HG03378 (cell line): ENCODE measurements around the gene TRDN.

Experiments used
- ATAC-seq: cut with Tn5 transposase; IDR thresholded peaks from one replicate; pipeline ENCODE4 v1.9.1; 2021; ENCODE audit warnings: mild to moderate bottlenecking, moderate library complexity; ENCODE audit not compliant: unreplicated experiment

Gene TRDN

GRCh38 chr6:123636782-123637181 lies at the start of gene TRDN:
TRDN (minus strand) TSS chr6:123636950; CDS start chr6:123636775, 175 bp downstream.
- ATAC-seq: no peak

DNA sequence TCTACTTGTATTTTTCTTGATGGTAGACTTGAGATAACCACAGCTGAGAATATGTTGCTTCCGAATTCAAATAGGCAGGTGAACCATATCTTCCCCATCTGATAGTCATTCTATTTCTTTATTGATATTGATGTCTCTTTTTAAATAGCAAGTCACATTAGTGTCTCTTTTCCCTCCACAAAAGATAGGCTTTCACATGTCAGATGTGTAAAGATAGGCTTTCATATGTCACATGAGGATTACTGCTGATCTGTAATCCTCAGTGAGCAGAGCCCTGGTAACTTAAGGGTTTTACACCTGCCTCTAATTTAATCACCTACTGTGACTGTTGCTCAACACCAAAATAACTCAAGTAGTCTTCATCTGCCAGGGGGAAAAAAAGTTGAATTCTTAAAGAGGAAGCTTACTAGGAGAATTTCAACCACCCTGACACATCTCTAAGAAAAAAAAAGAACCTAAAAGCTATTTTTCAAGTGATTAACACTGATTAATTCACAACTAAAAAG lies 45.3 kb upstream of the TRDN start:
- no peak for ATAC-seq

- no peak for ATAC-seq
Observed at GRCh38 chr6:123677897-123678296, 41.1 kb upstream of the TRDN start.

DNA sequence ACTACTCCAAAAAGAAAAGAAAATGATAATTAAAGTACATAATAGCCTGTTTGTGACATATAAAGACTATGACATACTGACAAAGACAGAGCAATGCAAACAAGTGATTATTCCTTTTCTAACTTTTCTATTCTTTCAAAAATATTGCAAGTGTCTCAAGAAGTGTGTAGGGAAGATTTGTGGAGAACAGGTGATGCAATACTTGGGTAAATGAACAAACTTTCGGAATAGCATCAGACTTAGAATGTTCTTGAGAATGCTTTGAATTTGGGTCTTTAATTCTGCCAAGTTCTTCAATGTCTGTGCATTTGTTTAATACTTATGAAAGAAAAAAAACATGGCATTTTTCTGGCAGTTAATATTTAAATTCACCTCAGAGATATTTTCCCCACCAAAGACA lies 40.0 kb upstream of the TRDN start:
- ATAC-seq: no peak

GRCh38 chr6:123668965-123669591 lies 32.3 kb upstream of the TRDN start:
- ATAC-seq: no peak

DNA sequence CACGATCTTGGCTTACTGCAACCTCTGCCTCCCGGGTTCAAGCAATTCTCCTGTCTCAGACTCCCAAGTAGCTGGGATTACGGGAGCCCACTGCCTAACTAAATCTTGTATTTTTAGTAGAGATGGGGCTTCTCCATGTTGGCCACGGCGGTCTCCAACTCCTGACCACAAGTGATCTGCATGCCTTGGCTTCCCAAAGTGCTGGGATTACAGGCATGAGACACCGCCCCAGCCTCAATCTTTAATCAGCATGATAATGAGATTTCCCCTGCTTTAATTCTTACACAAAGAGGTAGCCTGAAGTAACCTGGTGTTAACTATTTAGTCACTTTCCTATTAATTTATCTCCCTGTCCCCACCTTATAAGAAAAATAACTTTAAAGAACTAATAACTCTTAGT lies 31.3 kb upstream of the TRDN start:
- ATAC-seq: no peak

DNA sequence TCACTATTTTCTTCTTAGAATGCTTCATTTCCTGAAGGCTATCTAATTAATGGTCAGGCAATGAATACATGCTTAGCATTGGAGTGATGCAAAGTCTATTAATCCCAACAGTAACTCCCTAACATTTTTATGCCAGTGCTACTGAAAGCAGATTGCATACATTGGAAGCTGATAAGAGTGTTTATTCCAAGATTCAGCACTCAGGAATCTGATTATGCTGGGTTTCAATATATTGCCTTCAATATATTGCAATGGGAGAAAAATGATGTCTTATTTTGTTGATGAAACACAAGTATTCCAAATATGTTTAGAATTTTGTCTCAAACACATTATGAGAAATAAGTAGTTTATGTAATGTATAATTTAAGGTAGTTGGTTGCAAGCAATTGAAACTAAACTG lies 26.7 kb upstream of the TRDN start:
- ATAC-seq: no peak

DNA sequence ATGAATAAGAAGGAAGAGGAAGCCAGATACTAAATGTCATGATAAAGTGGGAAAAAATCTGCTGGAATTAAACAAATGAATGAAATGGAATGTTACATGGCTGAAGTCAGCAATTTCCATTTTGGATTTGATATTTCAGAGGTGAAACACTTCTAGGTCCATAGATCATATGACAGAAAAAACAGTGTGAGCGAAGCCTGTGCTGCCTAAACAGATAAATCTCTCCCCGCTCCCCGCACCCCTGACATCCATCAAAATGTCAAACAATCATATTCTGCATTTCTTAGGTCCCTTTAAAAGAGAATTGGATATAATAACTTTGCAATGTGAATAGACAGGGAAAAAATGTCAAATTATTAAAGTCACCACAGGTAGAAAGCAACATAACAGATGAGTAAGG lies 26.0 kb upstream of the TRDN start:
- no peak for ATAC-seq

- ATAC-seq: no peak
Observed at GRCh38 chr6:123661105-123661891, 24.5 kb upstream of the TRDN start.

- ATAC-seq: no peak
Observed at GRCh38 chr6:123659960-123660748, 23.4 kb upstream of the TRDN start.

DNA sequence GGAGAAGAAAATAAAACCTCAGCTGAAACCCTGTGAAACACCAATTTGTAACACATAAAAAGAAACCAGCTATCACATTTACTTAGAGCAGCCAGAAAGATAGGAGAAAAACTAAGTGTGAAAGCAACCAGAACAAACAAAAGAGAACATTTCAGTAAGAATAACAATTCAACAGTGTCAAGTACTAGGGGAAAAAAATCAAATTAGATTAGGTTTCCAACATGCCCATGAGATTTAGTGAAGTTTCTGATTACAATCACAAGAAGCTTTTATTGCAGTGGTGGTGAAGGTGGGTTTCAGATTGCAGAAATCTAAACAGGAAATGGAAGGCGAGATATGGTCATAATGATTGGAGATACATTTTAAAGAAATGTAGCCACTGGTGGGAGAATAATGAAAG lies 22.1 kb upstream of the TRDN start:
- ATAC-seq: no peak

- peak; percentile 87 for ATAC-seq
Observed at GRCh38 chr6:123655521-123656306, 19.0 kb upstream of the TRDN start.

DNA sequence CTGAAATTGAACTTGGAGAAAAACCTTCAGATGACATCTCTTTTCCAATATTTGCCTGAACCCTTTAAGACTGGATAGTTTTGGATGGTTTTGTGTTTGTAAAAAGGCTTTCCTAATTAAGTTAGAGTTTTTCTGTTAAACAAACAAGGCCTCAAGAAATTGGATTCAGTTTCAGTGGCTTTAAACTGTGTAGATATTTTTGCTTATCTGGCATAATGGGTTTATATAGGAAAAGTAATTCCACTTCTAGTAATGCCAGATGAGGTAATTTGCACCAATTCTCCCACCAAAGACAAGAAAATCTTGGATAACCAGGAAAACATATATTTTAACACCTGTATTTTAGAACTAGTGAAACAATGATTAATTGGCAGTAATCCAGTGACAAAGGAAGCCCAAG lies 12.0 kb upstream of the TRDN start:
- ATAC-seq: no peak

- ATAC-seq: no peak
Observed at GRCh38 chr6:123648020-123648580, 11.3 kb upstream of the TRDN start.

GRCh38 chr6:123641497-123641896 lies 4.7 kb upstream of the TRDN start:
- ATAC-seq: no peak

DNA sequence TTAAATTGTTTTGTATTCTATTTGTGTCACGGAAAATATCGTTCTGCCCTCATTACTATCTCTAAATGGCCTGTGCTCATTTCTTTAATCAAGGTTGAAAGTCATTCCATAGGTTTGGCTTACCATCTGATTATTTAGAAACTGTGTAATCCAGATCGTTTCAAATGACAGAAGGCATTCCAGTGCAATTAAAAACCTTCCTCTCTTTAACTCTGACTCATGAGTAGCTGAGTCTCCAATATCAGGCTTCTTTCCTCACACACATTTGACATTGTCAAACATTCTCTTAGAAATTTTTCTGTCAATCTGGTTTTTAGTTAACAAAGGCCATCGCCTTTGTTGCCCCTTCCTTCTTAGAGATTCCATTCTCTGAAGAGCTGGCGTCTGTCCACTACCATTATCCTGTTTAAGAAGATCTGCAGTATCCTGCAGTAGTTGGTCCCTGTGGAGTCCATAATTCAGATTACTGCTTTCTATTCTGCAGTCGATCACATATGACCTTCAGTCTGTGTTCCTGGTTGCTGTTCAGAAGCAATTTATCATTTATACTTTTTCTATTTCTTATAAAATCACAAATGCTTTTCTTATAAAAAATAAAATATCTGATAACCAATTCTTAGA lies 3.9 kb upstream of the TRDN start:
- no peak for ATAC-seq

DNA sequence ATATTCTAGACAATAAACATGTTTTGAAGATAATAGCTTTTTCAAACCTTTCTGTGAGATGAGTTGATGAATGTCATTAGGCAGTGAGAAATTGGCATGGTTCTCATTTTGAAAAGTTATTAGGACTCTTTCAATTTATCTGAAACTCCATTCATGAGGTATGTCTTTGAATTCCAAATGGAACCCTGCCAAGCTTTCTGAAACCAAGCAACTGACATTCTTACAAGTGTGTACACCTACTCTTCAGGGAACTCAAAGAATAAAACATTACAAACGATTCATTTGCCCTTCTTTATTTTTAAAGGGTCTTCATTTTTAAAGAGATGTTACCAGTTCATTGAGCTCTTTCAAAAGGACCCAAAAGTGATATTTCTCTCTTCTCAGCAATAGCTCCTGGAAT lies 2.1 kb upstream of the TRDN start:
- ATAC-seq: no peak

- no peak for ATAC-seq
Observed at GRCh38 chr6:123636282-123636681, 468 bp downstream of the TRDN start.

DNA sequence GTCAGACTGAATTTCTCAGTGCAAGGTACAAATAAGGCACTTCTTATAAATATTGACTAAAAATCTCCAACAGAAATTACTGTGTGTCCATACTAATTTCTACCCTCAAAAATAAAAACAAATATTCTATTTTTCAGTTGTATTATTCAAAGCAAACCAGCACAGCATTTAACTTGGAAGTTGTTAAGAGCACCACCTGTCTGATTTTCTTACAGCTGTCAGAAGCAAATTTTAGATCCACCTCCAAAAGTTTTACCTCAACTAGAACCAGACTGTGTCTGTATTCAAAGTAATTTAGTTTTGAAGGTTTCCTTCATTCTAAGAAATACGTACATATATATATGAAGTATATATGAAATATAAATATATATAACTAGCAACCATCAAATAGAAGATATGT lies 1.2 kb downstream of the TRDN start:
- ATAC-seq: no peak

GRCh38 chr6:123635144-123635543 lies 1.6 kb downstream of the TRDN start:
- no peak for ATAC-seq
